ENCODE results near the gene PRKAR1B. TPM values are rescaled to one million over a fixed set of nuclear protein-coding genes. Genes with fewer than 3 reads are reported as not detected.

Gene PRKAR1B
- total RNA-seq, 2 experiments from 2014 or later: 48.7 to 49.9 TPM

GRCh38 chr7:750111-750905 lies 23.2 kb upstream of the PRKAR1B start:
- TF ChIP-seq, protein P1, sequence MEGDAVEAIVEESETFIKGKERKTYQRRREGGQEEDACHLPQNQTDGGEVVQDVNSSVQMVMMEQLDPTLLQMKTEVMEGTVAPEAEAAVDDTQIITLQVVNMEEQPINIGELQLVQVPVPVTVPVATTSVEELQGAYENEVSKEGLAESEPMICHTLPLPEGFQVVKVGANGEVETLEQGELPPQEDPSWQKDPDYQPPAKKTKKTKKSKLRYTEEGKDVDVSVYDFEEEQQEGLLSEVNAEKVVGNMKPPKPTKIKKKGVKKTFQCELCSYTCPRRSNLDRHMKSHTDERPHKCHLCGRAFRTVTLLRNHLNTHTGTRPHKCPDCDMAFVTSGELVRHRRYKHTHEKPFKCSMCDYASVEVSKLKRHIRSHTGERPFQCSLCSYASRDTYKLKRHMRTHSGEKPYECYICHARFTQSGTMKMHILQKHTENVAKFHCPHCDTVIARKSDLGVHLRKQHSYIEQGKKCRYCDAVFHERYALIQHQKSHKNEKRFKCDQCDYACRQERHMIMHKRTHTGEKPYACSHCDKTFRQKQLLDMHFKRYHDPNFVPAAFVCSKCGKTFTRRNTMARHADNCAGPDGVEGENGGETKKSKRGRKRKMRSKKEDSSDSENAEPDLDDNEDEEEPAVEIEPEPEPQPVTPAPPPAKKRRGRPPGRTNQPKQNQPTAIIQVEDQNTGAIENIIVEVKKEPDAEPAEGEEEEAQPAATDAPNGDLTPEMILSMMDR (IDR thresholded peaks at IDR 0.05): no peak
- Mint-ChIP-seq H3K9me3 (peaks cover under 1% of the 10 kb centered on the region), H3K27me3 (no peaks in the 10 kb centered on the region), H3K27ac (no peak overlapping the region), H3K36me3 (ENCODE audit: low read depth) (peaks cover 29% of the 10 kb centered on the region), H3K4me1 (ENCODE audit: low read depth) (peaks cover 2% of the 10 kb centered on the region), H3K4me3 (no peak overlapping the region)
- no peak for DNase-seq
- ChIA-PET POLR2A (interaction anchor here (0.8 kb wide), 1 partner anchor 22 kb away, joined by 3 read pairs; no protein-coding TSS in a partner anchor), CTCF (no interaction called here)
- no peak for ATAC-seq
- intact Hi-C loops (cut with micrococcal nuclease): no loop called here

GRCh38 chr7:749140-749551 lies 22.1 kb upstream of the PRKAR1B start:
- Mint-ChIP-seq H3K27ac (no peak overlapping the region), H3K4me1 (ENCODE audit: low read depth) (peaks cover 2% of the 10 kb centered on the region), H3K9me3 (peaks cover 2% of the 10 kb centered on the region), H3K4me3 (no peak overlapping the region), H3K27me3 (no peaks in the 10 kb centered on the region), H3K36me3 (ENCODE audit: low read depth) (peaks cover 31% of the 10 kb centered on the region)
- ChIA-PET CTCF (no interaction called here), POLR2A (no interaction called here)
- TF ChIP-seq, protein P1 (IDR thresholded peaks at IDR 0.05): no peak
- no peak for DNase-seq
- intact Hi-C loops (cut with micrococcal nuclease): no loop called here
- no peak for ATAC-seq

DNA sequence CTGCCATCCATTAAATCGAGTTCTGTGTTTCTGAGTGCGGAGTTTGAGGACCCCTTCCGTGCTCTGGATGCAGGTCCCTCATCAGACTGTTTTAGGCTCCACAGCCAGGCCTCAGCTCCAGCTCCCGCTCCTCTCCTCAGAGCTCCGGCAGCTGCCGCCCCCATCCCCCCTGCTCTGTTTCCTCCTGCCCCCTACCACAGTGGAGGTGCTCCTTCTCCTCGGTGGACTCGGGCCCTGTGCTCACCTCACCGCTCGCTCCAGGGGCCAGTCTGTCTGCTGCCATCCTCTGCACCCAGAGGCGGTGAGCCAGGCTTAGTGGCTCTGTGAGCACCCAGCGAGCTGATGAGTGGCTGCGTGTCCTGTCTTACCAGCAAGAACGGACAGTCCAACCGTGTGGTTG lies 21.4 kb upstream of the PRKAR1B start:
- ChIA-PET POLR2A (interaction anchor here (0.6 kb wide), 1 partner anchor 330 kb away, joined by 3 read pairs; no protein-coding TSS in a partner anchor), CTCF (no interaction called here)
- Mint-ChIP-seq H3K36me3 (ENCODE audit: low read depth) (peaks cover 30% of the 10 kb centered on the region), H3K9me3 (peaks cover 2% of the 10 kb centered on the region), H3K27me3 (no peaks in the 10 kb centered on the region), H3K4me1 (ENCODE audit: low read depth) (peaks cover 2% of the 10 kb centered on the region), H3K4me3 (no peak overlapping the region), H3K27ac (no peak overlapping the region)
- TF ChIP-seq, protein P1 (IDR thresholded peaks at IDR 0.05): no peak
- DNase-seq: no peak
- ATAC-seq: no peak
- intact Hi-C loops (cut with micrococcal nuclease): no loop called here

- ChIA-PET POLR2A (no interaction called here), CTCF (no interaction called here)
- Mint-ChIP-seq H3K36me3 (ENCODE audit: low read depth) (peaks cover 35% of the 10 kb centered on the region), H3K4me3 (no peak overlapping the region), H3K9me3 (peaks cover 2% of the 10 kb centered on the region), H3K4me1 (ENCODE audit: low read depth) (peaks cover 2% of the 10 kb centered on the region), H3K27me3 (no peaks in the 10 kb centered on the region), H3K27ac (no peak overlapping the region)
- intact Hi-C loops (cut with micrococcal nuclease): no loop called here
- TF ChIP-seq, protein P1 (IDR thresholded peaks at IDR 0.05): no peak
- DNase-seq: no peak
- no peak for ATAC-seq
Measured at GRCh38 chr7:747186-747585, 20.1 kb upstream of the PRKAR1B start.
